B cell (primary cell): ENCODE data around the gene CALY. TPM values are rescaled to one million over a fixed set of nuclear protein-coding genes. Genes with fewer than 3 reads are reported as not detected.

Experiments used
- ATAC-seq: fragments of 200-7000 bp; cut with Tn5 transposase; one replicate; pipeline ENCODE4 v1.10.0; 2021; ENCODE audit warnings: low read depth, mild to moderate bottlenecking, moderate number of reproducible peaks, moderate library complexity
- CTCF ChIA-PET: fragments of 350-600 bp; sonication (Branson Sonifier 250); formaldehyde crosslinking; loops from one replicate; lab custom pipeline; 2021; ENCODE audit warnings: antibody characterized with exemption, inconsistent platforms; lab: Charles Lee
- POLR2A ChIA-PET: fragments of 350-600 bp; sonication (Branson Sonifier 250); formaldehyde crosslinking; loops from one replicate; lab custom pipeline; 2021; ENCODE audit warnings: antibody characterized with exemption; lab: Charles Lee
- DNase-seq: peaks from one replicate; pipeline ENCODE4 v3.0.0; 2013
- H2AFZ ChIP-seq: 2 replicates; pipeline ENCODE4 v1.6.1; 2012; ENCODE audit warnings: mild to moderate bottlenecking, low read depth, low read length; ENCODE audit not compliant: insufficient read depth, poor library complexity, severe bottlenecking
- H3K27ac ChIP-seq, 2 donors: 1 replicate in 1 of 2; 2 replicates in 1 of 2; pipeline ENCODE4 v1.5.1; 2012 to 2013; ENCODE audit warnings: low read length in 2 of 2, mild to moderate bottlenecking in 2 of 2, moderate library complexity in 1 of 2
- H3K27me3 ChIP-seq, 4 experiments: fragments of 200-600 bp in 1 of 4; sonication (generic) in 1 of 4; replicated peaks in 1 of 4; 1 replicate in 2 of 4; 2 replicates in 2 of 4; pipeline versions ENCODE4 v1.6.1 to v1.7.0; 2013 to 2016; ENCODE audit warnings: low read length in 3 of 4, mild to moderate bottlenecking in 2 of 4, mixed read lengths in 1 of 4, moderate library complexity in 1 of 4; ENCODE audit not compliant: insufficient read depth in 4 of 4, control insufficient read depth in 3 of 4; ENCODE audit errors: control extremely low read depth in 1 of 4
- H3K36me3 ChIP-seq, 2 experiments: replicated peaks in 1 of 2; 1 replicate in 1 of 2; 2 replicates in 1 of 2; pipeline versions ENCODE4 v1.6.1 to v1.7.1; 2013; ENCODE audit warnings: low read length in 1 of 2; ENCODE audit not compliant: insufficient read depth in 2 of 2, control insufficient read depth in 1 of 2; ENCODE audit errors: control extremely low read depth in 1 of 2, extremely low read depth in 1 of 2
- H3K4me1 ChIP-seq, 2 donors: fragments of 200-600 bp in 1 of 2; sonication (generic) in 1 of 2; 1 replicate in 1 of 2; 2 replicates in 1 of 2; pipeline versions ENCODE4 v1.5.1 to v1.6.1; 2013 to 2017; ENCODE audit warnings: low read length in 2 of 2; ENCODE audit not compliant: control insufficient read depth in 2 of 2, insufficient read depth in 2 of 2
- H3K4me2 ChIP-seq: replicated peaks from 2 replicates; pipeline ENCODE3; 2012; ENCODE audit warnings: mild to moderate bottlenecking, low read depth, low read length; ENCODE audit not compliant: poor library complexity, severe bottlenecking
- H3K4me3 ChIP-seq, 5 experiments: fragments of 200-600 bp in 1 of 5; sonication (generic) in 1 of 5; 1 replicate in 3 of 5; 2 replicates in 2 of 5; pipeline versions ENCODE4 v1.5.1 to v1.7.0; 2011 to 2016; ENCODE audit warnings: low read length in 4 of 5, mild to moderate bottlenecking in 4 of 5, low read depth in 2 of 5, control low read depth in 1 of 5, moderate library complexity in 1 of 5; ENCODE audit not compliant: insufficient read depth in 1 of 5; ENCODE audit errors: control extremely low read depth in 1 of 5, extremely low read depth in 1 of 5
- H3K79me2 ChIP-seq: fragments of 200-600 bp; sonication (generic); one replicate; pipeline ENCODE4 v1.6.0; 2016; ENCODE audit warnings: low read length; ENCODE audit not compliant: control insufficient read depth, insufficient read depth
- H3K9ac ChIP-seq: fragments of 200-600 bp; sonication (generic); 2 replicates; pipeline ENCODE4 v1.6.1; 2017; ENCODE audit warnings: mild to moderate bottlenecking, low read length, moderate library complexity
- H3K9me3 ChIP-seq, 3 donors: one replicate each; pipeline versions ENCODE4 v1.6.1 to v1.7.1; 2013; ENCODE audit warnings: low read length in 2 of 3; ENCODE audit not compliant: control insufficient read depth in 2 of 3, insufficient read depth in 1 of 3; ENCODE audit errors: control extremely low read depth in 1 of 3
- H4K20me1 ChIP-seq: 2 replicates; pipeline ENCODE4 v1.6.0; 2012; ENCODE audit warnings: mild to moderate bottlenecking, low read length; ENCODE audit not compliant: insufficient read depth, control insufficient read depth, poor library complexity, severe bottlenecking
- H3K27ac Mint-ChIP-seq: one replicate; pipeline ENCODE4 v1.8.0; 2021; ENCODE audit warnings: mixed read lengths
- H3K27me3 Mint-ChIP-seq: one replicate; pipeline ENCODE4 v1.8.0; 2021; ENCODE audit warnings: mixed read lengths
- H3K4me1 Mint-ChIP-seq: one replicate; pipeline ENCODE4 v1.8.0; 2021; ENCODE audit warnings: mixed read lengths
- H3K4me3 Mint-ChIP-seq: one replicate; pipeline ENCODE4 v1.8.0; 2021; ENCODE audit warnings: mixed read lengths
- H3K9me3 Mint-ChIP-seq: one replicate; pipeline ENCODE4 v1.8.0; 2022; ENCODE audit warnings: mixed read lengths; ENCODE audit not compliant: insufficient read depth
- CTCF ChIP-seq: fragments of 200-600 bp; IDR thresholded peaks from one replicate; pipeline ENCODE4 v1.8.0; 2022; ENCODE audit warnings: antibody characterized with exemption, mild to moderate bottlenecking
- EZH2 ChIP-seq: IDR thresholded peaks from 2 replicates; pipeline ENCODE4 v1.6.1; 2012; ENCODE audit warnings: borderline replicate concordance, low read depth, mild to moderate bottlenecking, moderate library complexity, low read length; ENCODE audit not compliant: insufficient read depth, poor library complexity, severe bottlenecking
- WGBS: methylation state at CpG from one replicate; pipeline ENCODE4 v1.1.5; 2013; ENCODE audit warnings: missing lambda C conversion rate; ENCODE audit not compliant: insufficient coverage; 5-methylcytosine and 5-hydroxymethylcytosine counted together
- intact Hi-C: fragments of 100-400 bp; cut with micrococcal nuclease; formaldehyde crosslinking; loops from one replicate; pipeline ENCODE4 v1.10.0; 2022
- polyA plus RNA-seq: library from polyadenylated mRNA; depleted of rRNA; stranded (reverse); fragments of >200 nt; gene quantifications from 2 replicates; pipeline ENCODE4 v1.2.3, GENCODE V29; 2012
- total RNA-seq, 2 donors: library from RNA; stranded (reverse); fragments of 120-200 nt in 1 of 2; gene quantifications; 1 replicate in 1 of 2; 2 replicates in 1 of 2; pipeline versions ENCODE4 v1.2.3 to v1.2.4, GENCODE V29; 2013 to 2022

The CALY gene
- total and polyA plus RNA-seq, 2 donors (not counting 1 experiment from before 2014, with no cell fraction given), result 0.21 TPM; not detected in 1

GRCh38 chr10:133299738-133300137 is 37.0 kb downstream of the CALY start:
- 93% methylated on average over 11 of the region's 14 CpGs for WGBS
- Mint-ChIP-seq H3K27ac (no peak overlapping the region), H3K9me3 (no peaks in the 10 kb centered on the region), H3K4me3 (no peak overlapping the region), H3K27me3 (no peaks in the 10 kb centered on the region), H3K4me1 (peaks cover 6% of the 10 kb centered on the region)
- Histone ChIP-seq H2AFZ (no peak overlapping the region), H3K27me3 (no peaks in the 10 kb centered on the region), H3K36me3 (peaks cover 0 to 72% of the 10 kb centered on the region in 2 experiments), H3K9me3 (no peaks in the 10 kb centered on the region), H4K20me1 (peaks cover 33% of the 10 kb centered on the region), H3K4me1 (no peaks in the 10 kb centered on the region), H3K9ac (no peak overlapping the region), H3K79me2 (peaks cover 28% of the 10 kb centered on the region), H3K4me3 (no peak overlapping the region), H3K4me2 (no peak overlapping the region), H3K27ac (no peak overlapping the region)
- no peak for ATAC-seq
- ChIA-PET CTCF (interaction anchor here (0.8 to 1.5 kb wide), 2 partner anchors 25 to 30 kb away, joined by 3 to 5 read pairs; no protein-coding TSS in a partner anchor), POLR2A (no interaction called here)
- intact Hi-C loops, result no loop called here
- TF ChIP-seq CTCF (no peak), EZH2 (no peak)
- no peak for DNase-seq

- no peak overlapping the region for H3K27ac Mint-ChIP-seq
- H3K9me3 ChIP-seq, result no peaks in the 10 kb centered on the region
- H3K9ac ChIP-seq, result no peak overlapping the region
- no peak for ATAC-seq
- no peak overlapping the region for H3K4me2 ChIP-seq
- H3K9me3 Mint-ChIP-seq, result no peaks in the 10 kb centered on the region
- H3K27ac ChIP-seq, result no peak overlapping the region
- H3K4me3 ChIP-seq, result no peak overlapping the region
- ChIA-PET CTCF (interaction anchor here (0.8 to 1.5 kb wide), 2 partner anchors 24 to 30 kb away, joined by 3 to 5 read pairs; no protein-coding TSS in a partner anchor), POLR2A (no interaction called here)
- no peak for DNase-seq
- no peak for TF ChIP-seq CTCF
- TF ChIP-seq EZH2, result no peak
- H3K36me3 ChIP-seq, result peaks cover 0 to 77% of the 10 kb centered on the region in 2 experiments
- peaks cover 33% of the 10 kb centered on the region for H4K20me1 ChIP-seq
- peaks cover 4% of the 10 kb centered on the region for H3K4me1 Mint-ChIP-seq
- H2AFZ ChIP-seq, result no peak overlapping the region
- no peaks in the 10 kb centered on the region for H3K27me3 ChIP-seq
- 99% methylated on average over 10 of the region's 10 CpGs for WGBS
- H3K27me3 Mint-ChIP-seq, result no peaks in the 10 kb centered on the region
- no peak overlapping the region for H3K4me3 Mint-ChIP-seq
- no peaks in the 10 kb centered on the region for H3K4me1 ChIP-seq
- intact Hi-C loops, result no loop called here
- peaks cover 23% of the 10 kb centered on the region for H3K79me2 ChIP-seq
These were observed 37.5 kb downstream of the CALY start for GRCh38 chr10:133299224-133299623.
